ENCODE results near the gene KRT81.

GRCh38 chr12:52267699-52268098 is 23.6 kb downstream of the KRT81 start:
- TF ChIP-seq, protein P1, sequence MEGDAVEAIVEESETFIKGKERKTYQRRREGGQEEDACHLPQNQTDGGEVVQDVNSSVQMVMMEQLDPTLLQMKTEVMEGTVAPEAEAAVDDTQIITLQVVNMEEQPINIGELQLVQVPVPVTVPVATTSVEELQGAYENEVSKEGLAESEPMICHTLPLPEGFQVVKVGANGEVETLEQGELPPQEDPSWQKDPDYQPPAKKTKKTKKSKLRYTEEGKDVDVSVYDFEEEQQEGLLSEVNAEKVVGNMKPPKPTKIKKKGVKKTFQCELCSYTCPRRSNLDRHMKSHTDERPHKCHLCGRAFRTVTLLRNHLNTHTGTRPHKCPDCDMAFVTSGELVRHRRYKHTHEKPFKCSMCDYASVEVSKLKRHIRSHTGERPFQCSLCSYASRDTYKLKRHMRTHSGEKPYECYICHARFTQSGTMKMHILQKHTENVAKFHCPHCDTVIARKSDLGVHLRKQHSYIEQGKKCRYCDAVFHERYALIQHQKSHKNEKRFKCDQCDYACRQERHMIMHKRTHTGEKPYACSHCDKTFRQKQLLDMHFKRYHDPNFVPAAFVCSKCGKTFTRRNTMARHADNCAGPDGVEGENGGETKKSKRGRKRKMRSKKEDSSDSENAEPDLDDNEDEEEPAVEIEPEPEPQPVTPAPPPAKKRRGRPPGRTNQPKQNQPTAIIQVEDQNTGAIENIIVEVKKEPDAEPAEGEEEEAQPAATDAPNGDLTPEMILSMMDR (IDR thresholded peaks at IDR 0.05 in 8 of 11, conservative IDR thresholded peaks at IDR 0.05 in 3 of 11): no peak
- TF ChIP-seq POLR2AphosphoS5 (IDR thresholded peaks at IDR 0.05): no peak

Measured in spleen (tissue), 7 donors.